ENCODE data around the gene C1orf50.
A peak's percentile ranks its signal among the peaks of the same experiment; 100 is the strongest.

Gene C1orf50

GRCh38 chr1:42765832-42766740 is 963 bp upstream of the C1orf50 start:
- no peaks in the 10 kb centered on the region for H3K27me3 ChIP-seq (ENCODE audit: insufficient read depth, low read depth)
- H3K4me2 ChIP-seq = peak overlapping the region; percentile 78
- H3K4me1 ChIP-seq (ENCODE audit: low read depth, poor library complexity, severe bottlenecking) = peaks cover 21% of the 10 kb centered on the region
- no peaks in the 10 kb centered on the region for H4K20me1 ChIP-seq (ENCODE audit: insufficient read depth)
- peak; percentile 42 for TF ChIP-seq CTCF (conservative IDR thresholded peaks at IDR 0.05; ENCODE audit: low read depth, low read length)
- no peak overlapping the region for H3K4me3 ChIP-seq (IDR thresholded peaks at IDR 0.05; ENCODE audit: insufficient read depth, low read depth, low read length)
- peak overlapping the region; percentile 49 for H3K9ac ChIP-seq
- H3K36me3 ChIP-seq (ENCODE audit: insufficient read depth) = no peaks in the 10 kb centered on the region
- H3K79me2 ChIP-seq (ENCODE audit: insufficient read depth, low read depth) = peaks cover 38% of the 10 kb centered on the region; the same call in 1 of the 2 replicates
- H3K27ac ChIP-seq = no peak overlapping the region
- H2AFZ ChIP-seq (ENCODE audit: low read depth) = peak overlapping the region; percentile 90

GRCh38 chr1:42767510-42768000 is 506 bp downstream of the C1orf50 start:
- Histone ChIP-seq H3K27ac (peak overlapping the region; percentile 51), H3K4me1 (ENCODE audit: low read depth, poor library complexity, severe bottlenecking) (peaks cover 21% of the 10 kb centered on the region), H3K36me3 (ENCODE audit: insufficient read depth) (no peaks in the 10 kb centered on the region), H3K9ac (peak overlapping the region; percentile 85), H2AFZ (ENCODE audit: low read depth) (peak overlapping the region; percentile 83; the same call in 1 of the 2 replicates), H3K79me2 (ENCODE audit: insufficient read depth, low read depth) (peaks cover 49% of the 10 kb centered on the region; the same call in 1 of the 2 replicates), H3K4me2 (peak overlapping the region; percentile 97), H3K27me3 (ENCODE audit: insufficient read depth, low read depth) (no peaks in the 10 kb centered on the region), H4K20me1 (ENCODE audit: insufficient read depth) (no peaks in the 10 kb centered on the region), H3K4me3 (IDR thresholded peaks at IDR 0.05; ENCODE audit: insufficient read depth, low read depth, low read length) (peak overlapping the region; percentile 84)
- TF ChIP-seq CTCF (conservative IDR thresholded peaks at IDR 0.05; ENCODE audit: low read depth, low read length) = no peak

- Histone ChIP-seq H3K4me2 (peak overlapping the region; percentile 97), H3K4me3 (IDR thresholded peaks at IDR 0.05; ENCODE audit: insufficient read depth, low read depth, low read length) (peak overlapping the region; percentile 40), H3K9ac (peak overlapping the region; percentile 85; the same call in 1 of the 2 replicates), H3K27ac (no peak overlapping the region; the same call in 1 of the 2 replicates), H3K27me3 (ENCODE audit: insufficient read depth, low read depth) (no peaks in the 10 kb centered on the region), H3K79me2 (ENCODE audit: insufficient read depth, low read depth) (peaks cover 49% of the 10 kb centered on the region; the same call in 1 of the 2 replicates), H3K4me1 (ENCODE audit: low read depth, poor library complexity, severe bottlenecking) (peaks cover 21% of the 10 kb centered on the region), H2AFZ (ENCODE audit: low read depth) (no peak overlapping the region), H4K20me1 (ENCODE audit: insufficient read depth) (no peaks in the 10 kb centered on the region), H3K36me3 (ENCODE audit: insufficient read depth) (no peaks in the 10 kb centered on the region)
- TF ChIP-seq CTCF (conservative IDR thresholded peaks at IDR 0.05; ENCODE audit: low read depth, low read length) = no peak
These were observed 1.1 kb downstream of the C1orf50 start for GRCh38 chr1:42768172-42768571.

DNA sequence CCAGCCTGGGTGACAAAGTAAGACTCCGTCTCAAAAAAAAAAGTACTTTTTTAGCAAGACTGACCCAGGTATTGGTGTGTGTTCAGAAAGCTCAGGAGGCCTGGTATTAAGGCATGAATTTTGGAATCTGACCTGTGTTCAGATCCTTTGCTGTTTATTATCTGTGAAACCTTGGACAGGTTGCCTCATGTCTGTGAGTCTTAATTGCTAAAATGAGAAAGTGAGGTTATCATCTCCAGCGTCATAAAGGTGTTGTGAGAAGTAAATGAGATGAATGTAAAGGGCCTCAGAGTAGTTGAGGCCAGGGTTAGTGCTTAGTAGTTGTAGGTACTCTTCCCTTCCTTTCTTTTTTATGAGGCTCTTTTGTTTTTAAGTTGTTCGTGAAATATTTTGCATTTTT is 2.8 kb downstream of the C1orf50 start:
- Histone ChIP-seq H2AFZ (ENCODE audit: low read depth) (no peak overlapping the region), H3K4me2 (no peak overlapping the region)

More for the DNA sequence above, 2.8 kb downstream of the C1orf50 start:
- H3K27ac ChIP-seq = no peak overlapping the region
- H3K27me3 ChIP-seq (ENCODE audit: insufficient read depth, low read depth) = no peaks in the 10 kb centered on the region
- no peaks in the 10 kb centered on the region for H3K36me3 ChIP-seq (ENCODE audit: insufficient read depth)
- TF ChIP-seq CTCF (conservative IDR thresholded peaks at IDR 0.05; ENCODE audit: low read depth, low read length) = no peak
- H3K9ac ChIP-seq = no peak overlapping the region
- no peak overlapping the region for H3K4me3 ChIP-seq (IDR thresholded peaks at IDR 0.05; ENCODE audit: insufficient read depth, low read depth, low read length)
- peaks cover 49% of the 10 kb centered on the region; the same call in 1 of the 2 replicates for H3K79me2 ChIP-seq (ENCODE audit: insufficient read depth, low read depth)
- H4K20me1 ChIP-seq (ENCODE audit: insufficient read depth) = no peaks in the 10 kb centered on the region
- peaks cover 19% of the 10 kb centered on the region for H3K4me1 ChIP-seq (ENCODE audit: low read depth, poor library complexity, severe bottlenecking)

Measured in KMS-11 (cell line).